MM.1S (cell line): ENCODE data around the gene PDLIM5.
"Not testable (repeated sequence)": the region's sequence is repeated elsewhere in the genome, so short reads cannot be mapped to it uniquely, and the experiment has no call there.

Experiments
- DNase-seq: peaks from one replicate; pipeline ENCODE4 v3.0.0-alpha.2; 2015
- H2AFZ ChIP-seq: fragments of 300-600 bp; sonication (generic); 2 replicates; pipeline ENCODE4 v1.6.0; 2016; ENCODE audit warnings: antibody characterized with exemption, low read length
- H3F3A ChIP-seq: fragments of 300-600 bp; sonication (generic); 2 replicates; pipeline ENCODE4 v1.6.1; 2016; ENCODE audit warnings: mild to moderate bottlenecking, antibody characterized with exemption, low read length, moderate library complexity, mixed read lengths; ENCODE audit not compliant: insufficient read depth
- H3K27ac ChIP-seq: fragments of 300-600 bp; sonication (generic); 2 replicates; pipeline ENCODE4 v1.5.1; 2016; ENCODE audit warnings: mild to moderate bottlenecking, low read length
- H3K27me3 ChIP-seq: fragments of 300-600 bp; sonication (generic); replicated peaks from 2 replicates; pipeline ENCODE4 v1.6.0; 2016; ENCODE audit warnings: low read length; ENCODE audit not compliant: insufficient read depth
- H3K36me3 ChIP-seq: fragments of 300-600 bp; sonication (generic); replicated peaks from 2 replicates; pipeline ENCODE4 v1.6.1; 2016; ENCODE audit warnings: mild to moderate bottlenecking, low read length, mixed read lengths; ENCODE audit not compliant: insufficient read depth
- H3K4me1 ChIP-seq: fragments of 300-600 bp; sonication (generic); 2 replicates; pipeline ENCODE4 v1.6.1; 2016; ENCODE audit warnings: low read length, mixed read lengths
- H3K4me2 ChIP-seq: fragments of 300-600 bp; sonication (generic); 2 replicates; pipeline ENCODE4 v1.6.0; 2016; ENCODE audit warnings: low read depth, low read length
- H3K4me3 ChIP-seq: fragments of 300-600 bp; sonication (generic); 2 replicates; pipeline ENCODE4 v1.5.1; 2016; ENCODE audit warnings: low read length, mixed read lengths
- H3K79me2 ChIP-seq: fragments of 300-600 bp; sonication (generic); 2 replicates; pipeline ENCODE4 v1.6.1; 2016; ENCODE audit warnings: mixed run types, low read length, mixed read lengths
- H3K9ac ChIP-seq: fragments of 300-600 bp; sonication (generic); 2 replicates; pipeline ENCODE4 v1.6.1; 2016; ENCODE audit warnings: low read length, mixed read lengths
- H3K9me2 ChIP-seq: fragments of 300-600 bp; sonication (generic); replicated peaks from 2 replicates; pipeline ENCODE4 v1.6.1; 2016; ENCODE audit warnings: mild to moderate bottlenecking, low read length, mixed read lengths; ENCODE audit not compliant: insufficient read depth
- H3K9me3 ChIP-seq: fragments of 300-600 bp; sonication (generic); replicated peaks from 2 replicates; pipeline ENCODE4 v1.6.1; 2016; ENCODE audit warnings: mild to moderate bottlenecking, low read length, mixed read lengths; ENCODE audit not compliant: insufficient read depth
- H4K20me1 ChIP-seq: fragments of 300-600 bp; sonication (generic); 2 replicates; pipeline ENCODE4 v1.6.1; 2016; ENCODE audit warnings: mild to moderate bottlenecking, low read length, moderate library complexity, mixed read lengths; ENCODE audit not compliant: insufficient read depth
- CTCF ChIP-seq: fragments of 300-600 bp; sonication (generic); IDR thresholded peaks from 2 replicates; pipeline ENCODE4 v1.5.1; 2016; ENCODE audit warnings: antibody characterized with exemption, low read length, mixed read lengths
- EZH2 ChIP-seq: fragments of 300-600 bp; sonication (generic); optimal IDR thresholded peaks from 2 replicates; pipeline ENCODE3; 2017; ENCODE audit warnings: low read depth, mild to moderate bottlenecking, antibody characterized with exemption, low read length, mixed read lengths
- EZH2phosphoT487 ChIP-seq: fragments of 300-600 bp; sonication (generic); IDR thresholded peaks from 2 replicates; pipeline ENCODE4 v1.6.1; 2018; ENCODE audit warnings: antibody characterized with exemption, low read length

PDLIM5 gene

GRCh38 chr4:94468093-94468769, 16.5 kb downstream of the PDLIM5 start:
- no peaks in the 10 kb centered on the region for H3K27me3 ChIP-seq

GRCh38 chr4:94469221-94469784, 17.6 kb downstream of the PDLIM5 start:
- no peak for TF ChIP-seq CTCF
- TF ChIP-seq EZH2phosphoT487 = no peak
- no peak for TF ChIP-seq EZH2
- H3K27me3 ChIP-seq = no peaks in the 10 kb centered on the region
- no peaks in the 10 kb centered on the region for H3K36me3 ChIP-seq
- no peaks in the 10 kb centered on the region for H3K9me2 ChIP-seq
- H3K4me1 ChIP-seq = no peaks in the 10 kb centered on the region
- no peaks in the 10 kb centered on the region for H3K79me2 ChIP-seq
- no peaks in the 10 kb centered on the region for H3F3A ChIP-seq
- H4K20me1 ChIP-seq = no peaks in the 10 kb centered on the region
- H3K27ac ChIP-seq = no peak overlapping the region
- no peak for DNase-seq
- H3K4me3 ChIP-seq = no peak overlapping the region
- no peaks in the 10 kb centered on the region for H3K9me3 ChIP-seq
- H2AFZ ChIP-seq = no peak overlapping the region
- H3K9ac ChIP-seq = no peak overlapping the region
- H3K4me2 ChIP-seq = no peak overlapping the region

More at GRCh38 chr4:94468093-94468769, 16.5 kb downstream of the PDLIM5 start:
- Histone ChIP-seq H3F3A (no peaks in the 10 kb centered on the region), H3K4me1 (no peaks in the 10 kb centered on the region), H3K79me2 (no peaks in the 10 kb centered on the region), H2AFZ (no peak overlapping the region), H3K27ac (no peak overlapping the region), H3K4me3 (no peak overlapping the region), H3K9ac (no peak overlapping the region), H3K36me3 (no peaks in the 10 kb centered on the region), H3K9me2 (no peaks in the 10 kb centered on the region), H3K9me3 (no peaks in the 10 kb centered on the region), H3K4me2 (no peak overlapping the region), H4K20me1 (no peaks in the 10 kb centered on the region)
- no peak for DNase-seq
- TF ChIP-seq EZH2 (no peak), CTCF (no peak), EZH2phosphoT487 (no peak)

GRCh38 chr4:94470132-94470531, 18.4 kb downstream of the PDLIM5 start:
- H3K27ac ChIP-seq = no peak overlapping the region
- H3K4me1 ChIP-seq = no peaks in the 10 kb centered on the region
- H3K27me3 ChIP-seq = no peaks in the 10 kb centered on the region
- H3F3A ChIP-seq = no peaks in the 10 kb centered on the region
- TF ChIP-seq CTCF = no peak
- no peak for TF ChIP-seq EZH2phosphoT487
- no peak for TF ChIP-seq EZH2
- DNase-seq = no peak
- no peak overlapping the region for H2AFZ ChIP-seq
- no peaks in the 10 kb centered on the region for H3K9me3 ChIP-seq
- H3K4me3 ChIP-seq = no peak overlapping the region
- no peaks in the 10 kb centered on the region for H3K9me2 ChIP-seq
- no peak overlapping the region for H3K9ac ChIP-seq
- H4K20me1 ChIP-seq = no peaks in the 10 kb centered on the region
- no peak overlapping the region for H3K4me2 ChIP-seq
- no peaks in the 10 kb centered on the region for H3K36me3 ChIP-seq
- no peaks in the 10 kb centered on the region for H3K79me2 ChIP-seq

GRCh38 chr4:94470782-94471181, 19.0 kb downstream of the PDLIM5 start:
- DNase-seq, H3K9me2 ChIP-seq, H3K4me3 ChIP-seq, H3K27me3 ChIP-seq, H3F3A ChIP-seq, H3K4me1 ChIP-seq, H3K9ac ChIP-seq, H3K36me3 ChIP-seq, H3K4me2 ChIP-seq, H4K20me1 ChIP-seq, H2AFZ ChIP-seq, H3K27ac ChIP-seq, H3K79me2 ChIP-seq, H3K9me3 ChIP-seq: not testable (repeated sequence)
